SK-N-SH treated with all-trans-retinoic acid at 6 μM for 48 hours (cell line): ENCODE results near the gene TGM5.
A peak's percentile ranks its signal among the peaks of the same experiment; 100 is the strongest.

Source experiments
- ATAC-seq: fragments of 200-7000 bp; cut with Tn5 transposase; 3 replicates; pipeline ENCODE4 v1.9.1; 2020; ENCODE audit warnings: mild to moderate bottlenecking, moderate library complexity
- ARNTL ChIP-seq: fragments of 450-650 bp; formaldehyde crosslinking; IDR thresholded peaks from 2 replicates; pipeline ENCODE4 v1.5.0; 2020; ENCODE audit warnings: low read depth, mild to moderate bottlenecking, moderate library complexity, borderline replicate concordance
- CSDC2 ChIP-seq: fragments of 250-450 bp; sonication (Bioruptor Pico); IDR thresholded peaks from 2 replicates; pipeline ENCODE4 v1.5.0; 2020; ENCODE audit warnings: mild to moderate bottlenecking, moderate library complexity
- ESRRG ChIP-seq: fragments of 250-450 bp; sonication (Bioruptor Pico); IDR thresholded peaks from 2 replicates; pipeline ENCODE4 v1.6.1; 2021; ENCODE audit warnings: mild to moderate bottlenecking
- GLIS3 ChIP-seq: fragments of 250-450 bp; sonication (Bioruptor Pico); IDR thresholded peaks from 2 replicates; pipeline ENCODE4 v1.5.0; 2020; ENCODE audit warnings: mild to moderate bottlenecking, moderate library complexity
- ISL1 ChIP-seq: fragments of 250-450 bp; sonication (Bioruptor Pico); IDR thresholded peaks from 2 replicates; pipeline ENCODE4 v2.1.2; 2022; ENCODE audit warnings: mild to moderate bottlenecking, moderate library complexity
- OSR1 ChIP-seq: fragments of 250-450 bp; sonication (Bioruptor Pico); IDR thresholded peaks from 2 replicates; pipeline ENCODE4 v1.8.0; 2022; ENCODE audit warnings: moderate library complexity, mild to moderate bottlenecking, inconsistent platforms
- PPARA ChIP-seq: fragments of 250-450 bp; sonication (Bioruptor Pico); IDR thresholded peaks from 2 replicates; pipeline ENCODE4 v1.5.0; 2020; ENCODE audit warnings: mild to moderate bottlenecking, borderline replicate concordance
- RARB ChIP-seq: fragments of 250-450 bp; sonication (Bioruptor Pico); IDR thresholded peaks from 2 replicates; pipeline ENCODE4 v1.8.0; 2021; ENCODE audit warnings: mild to moderate bottlenecking, moderate library complexity
- SNAI2 ChIP-seq: fragments of 250-450 bp; sonication (Bioruptor Pico); IDR thresholded peaks from 2 replicates; pipeline ENCODE4 v1.5.0; 2020; ENCODE audit warnings: mild to moderate bottlenecking, moderate library complexity
- TCF4 ChIP-seq: fragments of 250-450 bp; sonication (Bioruptor Pico); IDR thresholded peaks from 2 replicates; pipeline ENCODE4 v1.8.0; 2021; ENCODE audit warnings: mild to moderate bottlenecking, moderate library complexity, borderline replicate concordance
- TOX ChIP-seq: fragments of 250-450 bp; sonication (Bioruptor Pico); IDR thresholded peaks from 2 replicates; pipeline ENCODE4 v1.8.0; 2021; ENCODE audit warnings: mild to moderate bottlenecking, moderate library complexity, borderline replicate concordance
- ZC3H10 ChIP-seq: fragments of 250-450 bp; sonication (Bioruptor Pico); IDR thresholded peaks from 2 replicates; pipeline ENCODE4 v1.5.1; 2021; ENCODE audit warnings: mild to moderate bottlenecking, moderate library complexity
- ZFP3 ChIP-seq: fragments of 250-450 bp; sonication (Bioruptor Pico); IDR thresholded peaks from 2 replicates; pipeline ENCODE4 v1.5.0; 2020; ENCODE audit warnings: mild to moderate bottlenecking, moderate library complexity
- ZFP30 ChIP-seq: fragments of 450-650 bp; formaldehyde crosslinking; IDR thresholded peaks from 2 replicates; pipeline ENCODE4 v1.5.0; 2022; ENCODE audit warnings: mild to moderate bottlenecking, moderate library complexity
- ZNF565 ChIP-seq: fragments of 450-650 bp; formaldehyde crosslinking; conservative IDR thresholded peaks from 2 replicates; pipeline ENCODE4 v1.5.0; 2020; ENCODE audit warnings: low read depth, mild to moderate bottlenecking, moderate library complexity
- ZNF8 ChIP-seq: fragments of 450-650 bp; formaldehyde crosslinking; IDR thresholded peaks from 2 replicates; pipeline ENCODE4 v1.5.0; 2020; ENCODE audit warnings: mild to moderate bottlenecking, moderate library complexity
- TF ChIP-seq, protein P1 (sequence below): fragments of 250-450 bp; sonication (Bioruptor Pico); IDR thresholded peaks from 2 replicates; pipeline ENCODE4 v1.5.0; 2020; ENCODE audit warnings: mild to moderate bottlenecking, moderate library complexity
- TF ChIP-seq, protein P2 (sequence below): fragments of 250-450 bp; sonication (Bioruptor Pico); IDR thresholded peaks from 2 replicates; pipeline ENCODE4 v1.8.0; 2021; ENCODE audit warnings: low read depth, mild to moderate bottlenecking, moderate library complexity, borderline replicate concordance
- TF ChIP-seq, protein P3 (sequence below): fragments of 250-450 bp; sonication (Bioruptor Pico); IDR thresholded peaks from 2 replicates; pipeline ENCODE4 v1.8.0; 2020; ENCODE audit warnings: mild to moderate bottlenecking, moderate library complexity, borderline replicate concordance
- TF ChIP-seq, protein P4 (sequence below): fragments of 250-450 bp; sonication (Bioruptor Pico); IDR thresholded peaks from 2 replicates; pipeline ENCODE4 v1.5.1; 2020; ENCODE audit warnings: low read depth, mild to moderate bottlenecking, moderate library complexity
- TF ChIP-seq, protein P5 (sequence below): fragments of 250-450 bp; sonication (Bioruptor Pico); IDR thresholded peaks from 2 replicates; pipeline ENCODE4 v1.5.1; 2021; ENCODE audit warnings: mild to moderate bottlenecking, moderate library complexity

Gene TGM5

DNA sequence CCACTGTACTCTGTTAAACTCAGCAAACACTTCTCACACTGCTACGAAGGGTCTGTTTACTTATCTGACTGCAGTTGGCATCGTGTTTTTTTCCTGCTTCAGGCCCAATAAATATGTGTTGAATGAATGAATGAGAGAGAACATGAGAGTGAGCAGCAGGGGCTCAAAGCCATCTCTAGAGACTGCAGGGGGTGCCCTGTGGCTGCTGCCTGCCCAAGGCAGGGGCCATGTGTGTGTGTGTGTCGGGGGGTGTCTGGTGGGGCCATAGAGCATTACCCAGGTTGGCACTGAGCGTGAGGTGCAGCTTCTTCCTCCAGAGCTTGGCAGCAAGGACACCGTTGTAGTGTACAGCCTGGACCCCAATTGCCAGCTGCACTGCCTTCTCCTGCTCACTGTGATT, 60.7 kb downstream of the TGM5 start:
- TF ChIP-seq ESRRG (CRISPR knock-in tag): no peak
- TF ChIP-seq, protein P1, sequence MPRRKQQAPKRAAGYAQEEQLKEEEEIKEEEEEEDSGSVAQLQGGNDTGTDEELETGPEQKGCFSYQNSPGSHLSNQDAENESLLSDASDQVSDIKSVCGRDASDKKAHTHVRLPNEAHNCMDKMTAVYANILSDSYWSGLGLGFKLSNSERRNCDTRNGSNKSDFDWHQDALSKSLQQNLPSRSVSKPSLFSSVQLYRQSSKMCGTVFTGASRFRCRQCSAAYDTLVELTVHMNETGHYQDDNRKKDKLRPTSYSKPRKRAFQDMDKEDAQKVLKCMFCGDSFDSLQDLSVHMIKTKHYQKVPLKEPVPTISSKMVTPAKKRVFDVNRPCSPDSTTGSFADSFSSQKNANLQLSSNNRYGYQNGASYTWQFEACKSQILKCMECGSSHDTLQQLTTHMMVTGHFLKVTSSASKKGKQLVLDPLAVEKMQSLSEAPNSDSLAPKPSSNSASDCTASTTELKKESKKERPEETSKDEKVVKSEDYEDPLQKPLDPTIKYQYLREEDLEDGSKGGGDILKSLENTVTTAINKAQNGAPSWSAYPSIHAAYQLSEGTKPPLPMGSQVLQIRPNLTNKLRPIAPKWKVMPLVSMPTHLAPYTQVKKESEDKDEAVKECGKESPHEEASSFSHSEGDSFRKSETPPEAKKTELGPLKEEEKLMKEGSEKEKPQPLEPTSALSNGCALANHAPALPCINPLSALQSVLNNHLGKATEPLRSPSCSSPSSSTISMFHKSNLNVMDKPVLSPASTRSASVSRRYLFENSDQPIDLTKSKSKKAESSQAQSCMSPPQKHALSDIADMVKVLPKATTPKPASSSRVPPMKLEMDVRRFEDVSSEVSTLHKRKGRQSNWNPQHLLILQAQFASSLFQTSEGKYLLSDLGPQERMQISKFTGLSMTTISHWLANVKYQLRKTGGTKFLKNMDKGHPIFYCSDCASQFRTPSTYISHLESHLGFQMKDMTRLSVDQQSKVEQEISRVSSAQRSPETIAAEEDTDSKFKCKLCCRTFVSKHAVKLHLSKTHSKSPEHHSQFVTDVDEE: no peak
- TF ChIP-seq ISL1 (CRISPR knock-in tag): no peak
- TF ChIP-seq RARB (CRISPR knock-in tag): no peak
- no peak for TF ChIP-seq ZNF565
- no peak for TF ChIP-seq PPARA (CRISPR knock-in tag)
- TF ChIP-seq, protein P2, sequence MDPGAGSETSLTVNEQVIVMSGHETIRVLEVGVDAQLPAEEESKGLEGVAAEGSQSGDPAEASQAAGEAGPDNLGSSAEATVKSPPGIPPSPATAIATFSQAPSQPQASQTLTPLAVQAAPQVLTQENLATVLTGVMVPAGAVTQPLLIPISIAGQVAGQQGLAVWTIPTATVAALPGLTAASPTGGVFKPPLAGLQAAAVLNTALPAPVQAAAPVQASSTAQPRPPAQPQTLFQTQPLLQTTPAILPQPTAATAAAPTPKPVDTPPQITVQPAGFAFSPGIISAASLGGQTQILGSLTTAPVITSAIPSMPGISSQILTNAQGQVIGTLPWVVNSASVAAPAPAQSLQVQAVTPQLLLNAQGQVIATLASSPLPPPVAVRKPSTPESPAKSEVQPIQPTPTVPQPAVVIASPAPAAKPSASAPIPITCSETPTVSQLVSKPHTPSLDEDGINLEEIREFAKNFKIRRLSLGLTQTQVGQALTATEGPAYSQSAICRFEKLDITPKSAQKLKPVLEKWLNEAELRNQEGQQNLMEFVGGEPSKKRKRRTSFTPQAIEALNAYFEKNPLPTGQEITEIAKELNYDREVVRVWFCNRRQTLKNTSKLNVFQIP (CRISPR knock-in tag): no peak
- TF ChIP-seq OSR1 (CRISPR knock-in tag): no peak
- TF ChIP-seq, protein P3, sequence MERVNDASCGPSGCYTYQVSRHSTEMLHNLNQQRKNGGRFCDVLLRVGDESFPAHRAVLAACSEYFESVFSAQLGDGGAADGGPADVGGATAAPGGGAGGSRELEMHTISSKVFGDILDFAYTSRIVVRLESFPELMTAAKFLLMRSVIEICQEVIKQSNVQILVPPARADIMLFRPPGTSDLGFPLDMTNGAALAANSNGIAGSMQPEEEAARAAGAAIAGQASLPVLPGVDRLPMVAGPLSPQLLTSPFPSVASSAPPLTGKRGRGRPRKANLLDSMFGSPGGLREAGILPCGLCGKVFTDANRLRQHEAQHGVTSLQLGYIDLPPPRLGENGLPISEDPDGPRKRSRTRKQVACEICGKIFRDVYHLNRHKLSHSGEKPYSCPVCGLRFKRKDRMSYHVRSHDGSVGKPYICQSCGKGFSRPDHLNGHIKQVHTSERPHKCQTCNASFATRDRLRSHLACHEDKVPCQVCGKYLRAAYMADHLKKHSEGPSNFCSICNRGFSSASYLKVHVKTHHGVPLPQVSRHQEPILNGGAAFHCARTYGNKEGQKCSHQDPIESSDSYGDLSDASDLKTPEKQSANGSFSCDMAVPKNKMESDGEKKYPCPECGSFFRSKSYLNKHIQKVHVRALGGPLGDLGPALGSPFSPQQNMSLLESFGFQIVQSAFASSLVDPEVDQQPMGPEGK: no peak
- no peak for TF ChIP-seq SNAI2 (CRISPR knock-in tag)
- no peak for TF ChIP-seq CSDC2 (CRISPR knock-in tag)
- TF ChIP-seq ZFP30 (CRISPR knock-in tag): no peak
- TF ChIP-seq ZNF8 (CRISPR knock-in tag): no peak
- no peak for TF ChIP-seq ZC3H10 (CRISPR knock-in tag)
- no peak for TF ChIP-seq GLIS3 (CRISPR knock-in tag)
- no peak for ATAC-seq

DNA sequence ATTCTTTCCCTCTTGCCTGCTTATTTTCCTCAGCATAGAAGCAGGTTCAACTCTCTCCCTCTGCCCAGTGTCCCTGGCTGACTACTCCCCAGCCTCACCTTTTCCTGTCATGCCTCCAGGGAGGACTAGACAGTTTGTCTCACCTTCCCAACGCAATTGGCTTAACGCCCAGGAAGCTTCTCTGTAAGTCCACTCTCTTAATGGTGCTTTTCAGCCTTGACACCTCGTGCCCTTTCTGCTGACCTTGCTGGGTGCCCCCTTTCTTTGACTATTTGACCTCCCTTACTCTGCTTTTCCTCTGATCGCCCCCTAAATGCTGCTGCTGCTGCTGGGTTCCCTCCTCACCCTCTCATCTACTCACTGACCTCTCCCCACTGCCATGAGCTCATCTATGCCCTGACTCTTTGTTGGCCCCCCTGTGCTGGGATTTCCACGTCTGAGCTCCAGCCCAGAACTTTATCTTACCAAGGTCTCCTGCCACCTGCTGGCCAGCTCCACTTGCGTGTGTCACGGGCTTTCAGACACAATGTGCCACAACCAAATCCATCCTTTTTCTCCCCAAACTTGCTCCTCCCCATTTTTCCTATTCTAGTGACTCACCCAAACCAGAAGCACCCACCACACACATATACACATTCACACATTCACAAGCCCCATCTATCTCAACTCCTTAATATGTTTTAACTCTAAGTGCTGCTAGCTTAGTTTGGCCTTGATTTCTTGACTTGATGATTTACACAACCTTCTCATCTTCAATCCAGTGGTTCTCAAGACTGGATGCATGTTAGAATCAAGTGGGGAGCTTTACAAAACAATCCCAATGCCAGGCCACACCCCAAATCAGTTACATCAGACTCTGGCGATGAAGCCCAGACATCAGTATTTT, 62.5 kb downstream of the TGM5 start:
- TF ChIP-seq CSDC2 (CRISPR knock-in tag) (no peak), GLIS3 (CRISPR knock-in tag) (no peak), ZNF565 (no peak), OSR1 (CRISPR knock-in tag) (no peak), ZC3H10 (CRISPR knock-in tag) (no peak), ISL1 (CRISPR knock-in tag) (no peak), RARB (CRISPR knock-in tag) (no peak), ZFP30 (CRISPR knock-in tag) (no peak), PPARA (CRISPR knock-in tag) (no peak), SNAI2 (CRISPR knock-in tag) (no peak), TCF4 (CRISPR knock-in tag) (no peak), ZNF8 (CRISPR knock-in tag) (no peak), ZFP3 (CRISPR knock-in tag) (no peak), TOX (CRISPR knock-in tag) (no peak), ARNTL (CRISPR knock-in tag) (no peak)
- TF ChIP-seq, protein P4, sequence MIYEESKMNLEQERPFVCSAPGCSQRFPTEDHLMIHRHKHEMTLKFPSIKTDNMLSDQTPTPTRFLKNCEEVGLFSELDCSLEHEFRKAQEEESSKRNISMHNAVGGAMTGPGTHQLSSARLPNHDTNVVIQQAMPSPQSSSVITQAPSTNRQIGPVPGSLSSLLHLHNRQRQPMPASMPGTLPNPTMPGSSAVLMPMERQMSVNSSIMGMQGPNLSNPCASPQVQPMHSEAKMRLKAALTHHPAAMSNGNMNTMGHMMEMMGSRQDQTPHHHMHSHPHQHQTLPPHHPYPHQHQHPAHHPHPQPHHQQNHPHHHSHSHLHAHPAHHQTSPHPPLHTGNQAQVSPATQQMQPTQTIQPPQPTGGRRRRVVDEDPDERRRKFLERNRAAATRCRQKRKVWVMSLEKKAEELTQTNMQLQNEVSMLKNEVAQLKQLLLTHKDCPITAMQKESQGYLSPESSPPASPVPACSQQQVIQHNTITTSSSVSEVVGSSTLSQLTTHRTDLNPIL (CRISPR knock-in tag): no peak
- TF ChIP-seq, protein P2 (CRISPR knock-in tag): no peak
- TF ChIP-seq, protein P1: no peak
- TF ChIP-seq, protein P5, sequence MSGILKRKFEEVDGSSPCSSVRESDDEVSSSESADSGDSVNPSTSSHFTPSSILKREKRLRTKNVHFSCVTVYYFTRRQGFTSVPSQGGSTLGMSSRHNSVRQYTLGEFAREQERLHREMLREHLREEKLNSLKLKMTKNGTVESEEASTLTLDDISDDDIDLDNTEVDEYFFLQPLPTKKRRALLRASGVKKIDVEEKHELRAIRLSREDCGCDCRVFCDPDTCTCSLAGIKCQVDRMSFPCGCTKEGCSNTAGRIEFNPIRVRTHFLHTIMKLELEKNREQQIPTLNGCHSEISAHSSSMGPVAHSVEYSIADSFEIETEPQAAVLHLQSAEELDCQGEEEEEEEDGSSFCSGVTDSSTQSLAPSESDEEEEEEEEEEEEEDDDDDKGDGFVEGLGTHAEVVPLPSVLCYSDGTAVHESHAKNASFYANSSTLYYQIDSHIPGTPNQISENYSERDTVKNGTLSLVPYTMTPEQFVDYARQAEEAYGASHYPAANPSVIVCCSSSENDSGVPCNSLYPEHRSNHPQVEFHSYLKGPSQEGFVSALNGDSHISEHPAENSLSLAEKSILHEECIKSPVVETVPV: no peak
- TF ChIP-seq, protein P3: no peak
- TF ChIP-seq, all 23 proteins: peak for 0
- ATAC-seq: peak; percentile 87
